Measurements from ENCODE around the gene RTP2. TPM values are rescaled to one million over a fixed set of nuclear protein-coding genes. Genes with fewer than 3 reads are reported as not detected.

Gene RTP2
- total and polyA plus RNA-seq, 3 donors from 2014 or later = 0.37 to 0.79 (median 0.71) TPM

DNA sequence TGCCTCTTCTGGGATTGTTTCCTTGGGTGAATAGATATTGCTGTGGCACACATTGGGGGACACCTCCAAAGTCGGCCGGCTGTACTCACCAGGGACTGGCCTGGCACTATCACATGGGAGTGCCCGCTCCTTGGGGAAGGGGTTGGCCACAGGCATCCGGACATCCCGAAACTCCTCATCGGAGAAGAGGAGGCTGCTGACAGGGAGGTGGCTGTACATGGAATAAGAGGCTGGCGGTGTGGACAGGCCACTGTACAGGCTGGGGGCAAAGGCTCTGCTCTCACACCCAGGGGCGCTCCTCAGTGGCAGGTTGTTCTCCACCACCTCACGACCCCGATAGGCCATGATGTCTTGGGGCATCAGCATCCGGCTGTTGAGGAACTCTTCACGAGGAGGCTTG, 27.2 kb upstream of the RTP2 start:
- Histone ChIP-seq H3K9me3 (no peaks in the 10 kb centered on the region), H3K36me3 (ENCODE audit: low read depth, missing control alignments) (no peaks in the 10 kb centered on the region), H3K4me1 (no peaks in the 10 kb centered on the region), H3K4me3 (no peak overlapping the region), H3K27ac (no peak overlapping the region), H3K27me3 (no peaks in the 10 kb centered on the region)
- DNase-seq = no peak
- TF ChIP-seq, protein P1, sequence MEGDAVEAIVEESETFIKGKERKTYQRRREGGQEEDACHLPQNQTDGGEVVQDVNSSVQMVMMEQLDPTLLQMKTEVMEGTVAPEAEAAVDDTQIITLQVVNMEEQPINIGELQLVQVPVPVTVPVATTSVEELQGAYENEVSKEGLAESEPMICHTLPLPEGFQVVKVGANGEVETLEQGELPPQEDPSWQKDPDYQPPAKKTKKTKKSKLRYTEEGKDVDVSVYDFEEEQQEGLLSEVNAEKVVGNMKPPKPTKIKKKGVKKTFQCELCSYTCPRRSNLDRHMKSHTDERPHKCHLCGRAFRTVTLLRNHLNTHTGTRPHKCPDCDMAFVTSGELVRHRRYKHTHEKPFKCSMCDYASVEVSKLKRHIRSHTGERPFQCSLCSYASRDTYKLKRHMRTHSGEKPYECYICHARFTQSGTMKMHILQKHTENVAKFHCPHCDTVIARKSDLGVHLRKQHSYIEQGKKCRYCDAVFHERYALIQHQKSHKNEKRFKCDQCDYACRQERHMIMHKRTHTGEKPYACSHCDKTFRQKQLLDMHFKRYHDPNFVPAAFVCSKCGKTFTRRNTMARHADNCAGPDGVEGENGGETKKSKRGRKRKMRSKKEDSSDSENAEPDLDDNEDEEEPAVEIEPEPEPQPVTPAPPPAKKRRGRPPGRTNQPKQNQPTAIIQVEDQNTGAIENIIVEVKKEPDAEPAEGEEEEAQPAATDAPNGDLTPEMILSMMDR (IDR thresholded peaks at IDR 0.05) = no peak
- TF ChIP-seq POLR2A (IDR thresholded peaks at IDR 0.05) = no peak
- intact Hi-C loops (cut with DNase I; ENCODE audit: low total_unique reads) = no loop called here
- WGBS, 2 donors = 94 to 98% methylated on average over 12 of the region's 12 CpGs

DNA sequence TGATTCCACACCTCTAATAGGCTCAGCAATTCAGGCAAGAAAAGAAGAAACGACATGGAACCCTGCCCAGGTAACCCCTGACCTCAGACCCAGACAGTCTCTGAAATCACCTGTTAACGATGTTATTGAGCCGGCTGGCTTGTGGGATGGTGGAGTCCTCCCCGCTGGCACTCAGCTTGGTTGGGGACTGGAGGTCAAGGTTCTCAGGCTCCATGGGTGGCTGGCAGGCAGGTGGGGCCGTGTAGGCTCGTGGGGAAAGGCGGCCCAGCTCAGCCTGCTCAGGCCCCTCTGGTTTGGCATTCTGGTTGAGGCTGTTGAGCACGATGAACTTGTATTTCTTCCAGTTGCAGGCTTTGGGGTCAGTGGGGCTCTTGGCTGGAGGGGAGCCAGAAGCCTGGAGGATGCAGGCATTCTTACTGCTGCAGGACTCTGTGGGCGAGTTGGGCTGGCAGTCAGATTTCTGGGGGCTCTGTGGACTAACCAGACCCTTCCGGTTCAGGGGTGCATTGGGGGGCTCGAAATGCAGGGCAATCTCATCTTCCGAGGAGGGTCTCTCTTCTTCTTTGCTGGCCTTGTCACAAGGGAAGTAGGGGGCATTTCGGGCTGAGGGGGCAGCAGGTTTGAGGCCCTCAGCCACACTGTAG, 26.7 kb upstream of the RTP2 start:
- Histone ChIP-seq H3K4me3 (no peak overlapping the region), H3K27me3 (no peaks in the 10 kb centered on the region), H3K4me1 (no peaks in the 10 kb centered on the region), H3K9me3 (no peaks in the 10 kb centered on the region), H3K36me3 (ENCODE audit: low read depth, missing control alignments) (no peaks in the 10 kb centered on the region), H3K27ac (no peak overlapping the region)
- 86 to 88% methylated on average over 12 to 13 of the region's 13 CpGs for WGBS, 2 donors
- DNase-seq = no peak
- intact Hi-C loops (cut with DNase I; ENCODE audit: low total_unique reads) = no loop called here
- no peak for TF ChIP-seq POLR2A (IDR thresholded peaks at IDR 0.05)
- TF ChIP-seq, protein P1 (IDR thresholded peaks at IDR 0.05) = no peak

GRCh38 chr3:187728248-187728647, 25.9 kb upstream of the RTP2 start:
- Histone ChIP-seq H3K27ac (no peak overlapping the region), H3K9me3 (no peaks in the 10 kb centered on the region), H3K27me3 (no peaks in the 10 kb centered on the region), H3K4me3 (no peak overlapping the region), H3K36me3 (ENCODE audit: low read depth, missing control alignments) (no peaks in the 10 kb centered on the region), H3K4me1 (no peaks in the 10 kb centered on the region)
- DNase-seq = no peak
- intact Hi-C loops (cut with DNase I; ENCODE audit: low total_unique reads) = no loop called here
- TF ChIP-seq, protein P1 (IDR thresholded peaks at IDR 0.05) = no peak
- no peak for TF ChIP-seq POLR2A (IDR thresholded peaks at IDR 0.05)
- 92 to 95% methylated on average over 8 of the region's 8 CpGs for WGBS, 2 donors

DNA sequence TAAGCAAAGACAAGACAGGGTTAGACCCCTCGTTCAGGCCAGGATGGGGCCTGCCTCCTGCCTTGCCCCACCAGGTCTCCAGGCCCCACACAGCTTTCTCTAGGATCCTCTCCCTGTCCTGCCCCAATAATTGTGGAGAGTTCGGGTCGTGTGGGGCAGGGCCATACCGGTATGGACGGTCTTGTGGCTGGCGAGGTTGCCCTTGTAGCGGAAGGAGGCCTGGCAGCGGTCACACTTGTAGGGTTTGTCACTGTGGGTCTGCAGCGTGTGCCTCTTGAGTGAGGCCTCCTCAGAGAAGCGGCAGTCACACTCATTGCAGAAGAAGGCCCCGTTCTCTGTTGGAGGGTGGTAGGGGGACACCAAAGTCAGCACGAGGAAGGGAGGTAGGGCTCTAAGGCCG, 24.2 kb upstream of the RTP2 start:
- intact Hi-C loops (cut with DNase I; ENCODE audit: low total_unique reads) = no loop called here

More for the DNA sequence above, 24.2 kb upstream of the RTP2 start:
- Histone ChIP-seq H3K9me3 (no peaks in the 10 kb centered on the region), H3K4me1 (no peaks in the 10 kb centered on the region), H3K4me3 (no peak overlapping the region), H3K27ac (no peak overlapping the region), H3K27me3 (no peaks in the 10 kb centered on the region), H3K36me3 (ENCODE audit: low read depth, missing control alignments) (no peaks in the 10 kb centered on the region)
- TF ChIP-seq, protein P1 (IDR thresholded peaks at IDR 0.05) = no peak
- no peak for TF ChIP-seq POLR2A (IDR thresholded peaks at IDR 0.05)
- no peak for DNase-seq
- 93 to 94% methylated on average over 3 to 13 of the region's 13 CpGs for WGBS, 2 donors
